Right kidney (tissue), 9 donors: ENCODE measurements around the gene TLR5.
"Not testable (repeated sequence)": the region's sequence is repeated elsewhere in the genome, so short reads cannot be mapped to it uniquely, and the experiment has no call there.

Experiments
- DNase-seq: peaks from one replicate; pipeline ENCODE4 v3.0.0-alpha.2; 2016
- long read RNA-seq, 8 donors: transcript quantifications; one replicate each; lab custom pipeline, GENCODE V29; 2026

TLR5 gene, protein sequence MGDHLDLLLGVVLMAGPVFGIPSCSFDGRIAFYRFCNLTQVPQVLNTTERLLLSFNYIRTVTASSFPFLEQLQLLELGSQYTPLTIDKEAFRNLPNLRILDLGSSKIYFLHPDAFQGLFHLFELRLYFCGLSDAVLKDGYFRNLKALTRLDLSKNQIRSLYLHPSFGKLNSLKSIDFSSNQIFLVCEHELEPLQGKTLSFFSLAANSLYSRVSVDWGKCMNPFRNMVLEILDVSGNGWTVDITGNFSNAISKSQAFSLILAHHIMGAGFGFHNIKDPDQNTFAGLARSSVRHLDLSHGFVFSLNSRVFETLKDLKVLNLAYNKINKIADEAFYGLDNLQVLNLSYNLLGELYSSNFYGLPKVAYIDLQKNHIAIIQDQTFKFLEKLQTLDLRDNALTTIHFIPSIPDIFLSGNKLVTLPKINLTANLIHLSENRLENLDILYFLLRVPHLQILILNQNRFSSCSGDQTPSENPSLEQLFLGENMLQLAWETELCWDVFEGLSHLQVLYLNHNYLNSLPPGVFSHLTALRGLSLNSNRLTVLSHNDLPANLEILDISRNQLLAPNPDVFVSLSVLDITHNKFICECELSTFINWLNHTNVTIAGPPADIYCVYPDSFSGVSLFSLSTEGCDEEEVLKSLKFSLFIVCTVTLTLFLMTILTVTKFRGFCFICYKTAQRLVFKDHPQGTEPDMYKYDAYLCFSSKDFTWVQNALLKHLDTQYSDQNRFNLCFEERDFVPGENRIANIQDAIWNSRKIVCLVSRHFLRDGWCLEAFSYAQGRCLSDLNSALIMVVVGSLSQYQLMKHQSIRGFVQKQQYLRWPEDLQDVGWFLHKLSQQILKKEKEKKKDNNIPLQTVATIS
- long read RNA-seq, donor 1 = 0 reads
- long read RNA-seq, donor 2 = 0 reads
- long read RNA-seq, donor 3 = 0 reads
- long read RNA-seq, donor 4 = 0 reads
- long read RNA-seq, donor 5 = 0 reads
- long read RNA-seq, donor 6 = 0 reads
- long read RNA-seq, donor 7, partial matches to known transcripts = 0 of 1 reads
- long read RNA-seq, donor 7, other reads (novel, unspliced or antisense) = 0 of 1 reads
- long read RNA-seq, donor 8 = 0 reads

- peak; percentile 89 for DNase-seq
These were observed at the start of gene TLR5 for GRCh38 chr1:223142795-223143536. TLR5 (minus strand) TSS chr1:223143248; CDS start chr1:223113031, 30,217 bp downstream.

- no peak for DNase-seq
These were observed 47.1 kb upstream of the TLR5 start for GRCh38 chr1:223189903-223190724.

DNA sequence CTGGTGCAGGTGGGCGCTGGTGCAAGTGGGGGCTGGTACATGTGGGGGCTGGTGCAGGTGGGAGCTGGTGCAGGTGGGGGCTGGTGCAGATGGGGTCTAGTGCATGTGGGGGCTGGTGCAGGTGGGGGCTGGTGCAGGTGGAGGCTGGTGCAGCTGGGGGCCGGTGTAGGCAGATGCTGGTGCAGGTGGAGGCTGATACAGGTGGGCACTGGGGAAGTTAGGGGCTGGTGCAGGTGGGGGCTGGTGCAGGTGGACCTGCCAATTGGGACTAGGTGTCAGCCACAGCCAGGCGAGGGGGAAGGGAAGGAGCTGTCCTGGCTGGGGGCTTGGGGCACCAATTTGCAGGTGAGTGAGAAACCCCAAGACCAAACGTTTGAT lies 46.5 kb upstream of the TLR5 start:
- no peak for DNase-seq

DNA sequence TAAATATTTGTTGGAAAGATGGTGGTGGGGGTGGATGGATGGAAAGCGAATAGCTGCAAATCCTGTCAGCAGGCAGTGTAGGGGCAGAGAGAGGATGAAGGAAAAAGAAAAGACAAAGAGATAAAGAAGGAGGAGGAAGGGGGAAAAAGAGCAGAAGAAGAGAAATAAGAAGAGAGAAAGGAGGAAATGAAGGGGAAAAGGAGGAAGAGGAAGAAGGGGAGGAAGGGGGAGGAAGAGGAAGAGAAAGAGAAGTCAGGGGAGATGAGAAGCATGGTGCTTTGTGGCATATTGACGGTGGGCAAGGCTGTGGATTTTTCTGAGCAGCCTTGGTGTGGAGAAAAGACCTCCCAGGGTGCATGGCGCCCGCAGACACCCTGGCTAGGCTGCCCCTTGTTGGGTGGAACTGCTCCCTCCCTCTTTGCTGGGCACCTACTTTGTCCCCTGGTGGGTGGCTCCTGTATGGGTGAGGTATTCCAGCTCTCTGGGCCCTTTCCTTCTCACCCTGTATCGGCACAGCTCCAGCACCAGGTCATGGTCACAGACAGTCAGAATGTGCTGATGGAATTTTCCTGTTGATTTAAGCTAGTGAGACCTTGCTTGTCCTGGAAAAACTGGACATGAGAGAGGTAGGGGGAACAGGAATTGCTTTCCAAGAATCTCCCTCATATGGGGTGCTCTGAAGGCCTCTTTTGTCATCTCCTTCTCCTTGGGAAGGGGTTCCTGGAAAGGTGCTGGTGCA lies 45.7 kb upstream of the TLR5 start:
- no peak for DNase-seq

DNA sequence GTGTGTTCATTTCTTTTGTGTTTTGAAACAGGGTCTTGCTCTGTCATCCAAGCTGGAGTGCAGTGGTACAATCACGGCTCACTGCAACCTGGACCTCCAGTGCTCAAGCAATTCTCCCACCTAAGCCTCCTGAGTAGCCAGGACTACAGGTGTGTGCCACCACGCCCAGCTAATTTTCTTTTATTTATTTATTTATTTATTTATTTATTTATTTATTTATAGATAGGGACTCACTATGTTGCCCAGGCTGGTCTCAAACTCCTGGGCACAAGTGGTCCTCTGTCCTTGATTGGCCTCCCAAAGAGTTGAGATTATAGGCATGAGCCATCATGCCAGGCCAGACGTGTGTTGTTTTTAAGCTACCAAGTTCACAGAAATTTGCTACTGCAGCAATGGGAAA lies 43.8 kb upstream of the TLR5 start:
- DNase-seq = no peak

DNA sequence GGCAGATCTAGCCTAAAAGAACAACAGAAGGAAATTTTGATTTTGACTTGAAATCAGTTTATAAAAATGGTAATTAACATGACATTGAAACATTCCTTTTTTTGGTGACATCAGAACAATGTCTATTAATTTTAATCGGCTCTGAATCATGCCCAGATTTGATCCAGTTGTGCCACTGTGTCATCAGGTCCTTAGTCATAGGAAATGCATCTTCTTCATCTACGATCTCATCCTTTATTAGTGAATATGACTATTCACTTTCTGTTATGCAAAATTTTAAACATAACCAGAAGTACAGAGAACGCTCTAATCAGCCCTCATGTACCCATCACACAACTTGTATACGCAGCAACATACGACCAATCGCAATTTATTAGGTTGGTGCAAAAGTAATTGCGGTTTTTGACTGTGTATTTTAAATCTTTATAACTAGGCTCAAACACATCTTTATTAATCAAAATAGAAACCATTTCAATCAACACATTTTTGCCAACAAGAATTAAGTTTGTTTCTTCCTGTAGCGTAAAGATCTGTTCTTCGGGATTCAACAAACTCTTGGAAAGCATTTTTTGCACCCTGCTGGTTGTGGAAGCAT lies 40.3 kb upstream of the TLR5 start:
- DNase-seq = no peak

DNA sequence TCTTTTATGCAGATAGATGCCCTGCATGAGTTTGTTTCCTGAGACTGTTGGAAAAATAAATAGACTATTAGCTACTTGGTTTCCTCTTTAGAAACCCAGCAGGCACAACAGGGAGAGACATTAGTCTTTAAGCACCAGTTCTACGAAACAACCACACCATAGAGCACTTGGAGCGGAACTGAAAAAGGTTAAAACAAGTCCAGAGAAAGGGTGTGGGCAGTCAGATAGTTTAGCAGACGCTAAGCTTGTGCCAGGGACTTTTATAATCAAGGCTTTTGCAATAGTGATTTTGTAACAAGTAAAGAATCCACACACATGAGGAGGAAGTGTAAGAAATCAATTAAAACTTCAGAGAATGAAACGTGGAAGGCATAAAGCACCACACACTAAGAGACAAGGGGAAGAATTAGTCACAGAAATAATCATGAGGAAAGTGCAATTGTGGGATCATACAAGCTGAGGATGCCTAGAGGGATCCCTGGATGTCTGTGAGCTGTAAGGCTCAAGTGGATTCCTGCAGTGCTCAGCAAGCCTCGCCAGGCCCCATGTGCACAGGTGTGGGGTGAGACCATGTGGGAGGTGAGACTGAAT lies 37.8 kb upstream of the TLR5 start:
- DNase-seq = no peak

GRCh38 chr1:223179786-223180185 lies 36.7 kb upstream of the TLR5 start:
- DNase-seq = no peak

DNA sequence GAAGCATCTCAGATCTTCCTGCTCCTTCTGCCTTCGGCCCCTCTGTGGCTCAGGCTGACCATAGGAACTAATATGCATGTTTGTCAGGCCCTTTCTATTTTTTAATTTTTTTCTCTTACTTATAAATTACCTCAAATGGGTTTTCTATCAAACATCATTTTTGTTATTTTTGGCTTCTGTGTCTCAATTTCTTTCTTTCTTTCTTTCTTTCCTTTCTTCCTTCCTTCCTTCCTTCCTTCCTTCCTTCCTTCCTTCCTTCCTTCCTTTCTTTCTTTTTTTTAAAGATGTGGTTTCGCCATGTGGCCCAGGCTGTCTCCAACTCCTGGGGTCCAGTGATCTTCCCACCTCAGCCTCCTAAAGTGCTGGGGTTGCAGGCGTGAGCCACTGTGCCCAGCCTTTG lies 36.2 kb upstream of the TLR5 start:
- DNase-seq = no peak

GRCh38 chr1:223177681-223178080 lies 34.6 kb upstream of the TLR5 start:
- no peak for DNase-seq

GRCh38 chr1:223176437-223176836 lies 33.4 kb upstream of the TLR5 start:
- DNase-seq = no peak

DNA sequence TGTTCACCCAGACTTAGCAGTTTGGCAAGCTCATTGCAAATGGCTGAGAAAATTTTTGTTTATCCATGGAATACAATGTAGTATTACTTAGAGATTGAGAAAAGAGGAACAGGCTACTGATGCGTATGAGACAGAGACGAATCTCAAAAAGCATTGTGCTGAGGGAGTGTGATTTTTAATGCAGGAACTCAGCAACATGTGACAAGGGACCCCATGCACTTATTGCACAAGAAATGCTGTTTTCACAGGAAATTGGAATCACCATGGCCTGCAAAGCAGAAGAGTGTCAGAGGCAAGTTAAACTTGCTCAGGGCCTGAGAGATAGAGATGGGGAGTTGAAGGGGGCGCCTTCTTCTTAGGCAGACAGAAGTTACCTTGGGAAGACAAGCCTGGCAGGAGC lies 32.6 kb upstream of the TLR5 start:
- DNase-seq = no peak

DNA sequence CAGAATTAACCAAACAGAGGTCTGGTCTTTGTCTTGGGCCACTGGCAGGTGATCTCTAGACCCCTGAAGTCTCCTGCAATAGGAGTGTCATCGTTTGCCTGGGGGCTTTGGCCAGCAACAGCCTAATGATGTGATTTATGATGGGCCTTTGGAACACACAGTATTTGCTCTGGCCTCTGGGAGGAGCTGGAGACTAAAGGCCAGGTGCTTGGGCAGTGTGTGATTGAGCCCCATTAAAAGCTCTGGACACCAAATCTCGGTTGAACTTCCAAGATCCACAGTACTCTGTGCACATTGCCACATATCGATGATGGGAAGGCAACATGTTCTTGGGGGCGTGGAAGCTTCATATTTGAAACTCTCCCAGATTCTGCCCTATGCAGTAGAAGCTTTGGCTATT lies 32.0 kb upstream of the TLR5 start:
- DNase-seq = no peak

GRCh38 chr1:223169458-223169857 lies 26.4 kb upstream of the TLR5 start:
- DNase-seq = not testable (repeated sequence)

- no peak for DNase-seq
These were observed 18.3 kb upstream of the TLR5 start for GRCh38 chr1:223161321-223161720.

GRCh38 chr1:223156343-223156742 lies 13.3 kb upstream of the TLR5 start:
- DNase-seq = no peak

DNA sequence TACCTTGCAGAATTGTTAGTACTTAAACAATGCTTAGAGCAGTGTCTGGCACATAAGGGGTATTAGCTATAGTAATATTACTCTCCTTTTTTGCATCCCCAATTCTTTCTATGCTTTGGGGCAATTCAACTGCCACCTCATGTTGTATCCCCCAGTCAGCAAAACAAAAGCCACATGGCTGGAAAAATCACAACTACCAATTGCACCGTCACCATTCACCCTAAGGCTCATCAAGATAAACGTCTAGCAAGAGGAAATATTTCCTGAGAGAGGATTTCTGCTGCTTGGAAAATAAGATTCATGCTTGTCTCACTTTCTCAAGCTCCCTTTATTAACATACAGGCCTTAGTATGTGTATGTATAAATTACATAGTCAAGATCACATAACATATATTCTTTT lies 12.1 kb upstream of the TLR5 start:
- DNase-seq = no peak

GRCh38 chr1:223153177-223154119 lies 10.4 kb upstream of the TLR5 start:
- no peak for DNase-seq

DNA sequence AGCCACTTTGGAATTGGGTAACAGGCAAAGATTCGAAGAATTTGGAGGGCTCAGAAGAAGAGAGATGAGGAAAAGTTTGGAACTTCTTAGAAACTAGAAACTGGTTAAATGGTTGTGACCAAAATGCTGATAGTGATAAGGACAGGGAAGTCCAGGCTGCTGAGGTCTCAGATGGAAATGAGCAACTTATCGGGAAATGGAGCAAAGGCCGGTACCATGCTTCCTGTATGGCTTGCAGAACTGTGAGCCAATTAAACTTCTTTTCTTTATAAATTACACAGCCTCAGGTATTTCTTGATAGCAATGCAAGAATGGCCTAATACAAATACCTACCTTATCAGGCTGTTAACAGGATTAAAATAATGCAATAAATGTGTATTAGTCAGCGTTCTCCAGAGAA lies 9.4 kb upstream of the TLR5 start:
- DNase-seq = no peak
